PC-9 (cell line): Measurements from ENCODE around the gene CHRNA3. TPM values are rescaled to one million over a fixed set of nuclear protein-coding genes. Genes with fewer than 3 reads are reported as not detected.

ENCODE experiments used
- BruUV-seq: library from RNA; stranded (reverse); fragments of 400-500 nt; replicated peaks from 2 replicates; lab custom pipeline; 2021; lab: Mats Ljungman, UMichigan
- CTCF ChIA-PET: fragments of 300-600 bp; sonication (Branson Sonifier 250); formaldehyde crosslinking; loops from one replicate; lab custom pipeline; 2022; ENCODE audit warnings: antibody characterized with exemption; lab: Charles Lee
- POLR2A ChIA-PET: fragments of 300-600 bp; sonication (Branson Sonifier 250); formaldehyde crosslinking; loops from one replicate; lab custom pipeline; 2022; ENCODE audit warnings: antibody characterized with exemption; ENCODE audit not compliant: unreplicated experiment; lab: Charles Lee
- DNase-seq, 2 experiments: peaks; one replicate each; pipeline versions ENCODE4 v3.0.0 to v3.0.0-alpha.2; 2015 to 2022; ENCODE audit warnings: mixed read lengths in 1 of 2
- H2AFZ ChIP-seq: fragments of 200-600 bp; sonication (generic); 2 replicates; pipeline ENCODE4 v1.8.1; 2017; ENCODE audit warnings: antibody characterized with exemption
- H3F3A ChIP-seq: fragments of 200-600 bp; sonication (generic); 2 replicates; pipeline ENCODE4 v1.8.1; 2017; ENCODE audit warnings: antibody characterized with exemption, mild to moderate bottlenecking, low read depth; ENCODE audit not compliant: insufficient read depth
- H3K27ac ChIP-seq: fragments of 200-600 bp; sonication (generic); 2 replicates; pipeline ENCODE4 v1.6.1; 2016; ENCODE audit warnings: mixed run types
- H3K27me3 ChIP-seq: fragments of 200-600 bp; sonication (generic); 2 replicates; pipeline ENCODE4 v1.6.1; 2016; ENCODE audit warnings: low read depth, mixed run types; ENCODE audit not compliant: insufficient read depth
- H3K36me3 ChIP-seq: fragments of 200-600 bp; sonication (generic); 2 replicates; pipeline ENCODE4 v1.6.1; 2016; ENCODE audit warnings: low read depth, mixed run types
- H3K4me1 ChIP-seq: fragments of 200-600 bp; sonication (generic); replicated peaks from 2 replicates; pipeline ENCODE4 v1.6.1; 2016; ENCODE audit warnings: mixed run types; ENCODE audit not compliant: insufficient read depth
- H3K4me2 ChIP-seq: fragments of 200-600 bp; sonication (generic); 2 replicates; pipeline ENCODE4 v1.6.1; 2017; ENCODE audit warnings: mixed run types
- H3K4me3 ChIP-seq: fragments of 200-600 bp; sonication (generic); 2 replicates; pipeline ENCODE4 v1.6.1; 2016; ENCODE audit warnings: mixed run types
- H3K79me2 ChIP-seq: fragments of 200-600 bp; sonication (generic); 2 replicates; pipeline ENCODE4 v1.6.1; 2017; ENCODE audit warnings: low read depth, mixed run types
- H3K9me2 ChIP-seq: fragments of 200-600 bp; sonication (generic); 2 replicates; pipeline ENCODE4 v1.8.1; 2017; ENCODE audit warnings: mild to moderate bottlenecking; ENCODE audit not compliant: insufficient read depth
- H3K9me3 ChIP-seq: fragments of 200-600 bp; sonication (generic); 2 replicates; pipeline ENCODE4 v1.8.1; 2016; ENCODE audit warnings: low read depth; ENCODE audit not compliant: insufficient read depth
- H4K20me1 ChIP-seq: fragments of 200-600 bp; sonication (generic); 2 replicates; pipeline ENCODE4 v1.8.1; 2017; ENCODE audit not compliant: insufficient read depth
- CTCF ChIP-seq: fragments of 200-600 bp; sonication (generic); conservative IDR thresholded peaks from 2 replicates; pipeline ENCODE4 v1.6.1; 2017; ENCODE audit warnings: mixed run types, antibody characterized with exemption, mild to moderate bottlenecking, moderate library complexity
- EZH2 ChIP-seq: fragments of 200-600 bp; sonication (generic); IDR thresholded peaks from 2 replicates; pipeline ENCODE4 v1.8.0; 2017; ENCODE audit warnings: antibody characterized with exemption, low read depth
- intact Hi-C: fragments of 100-400 bp; cut with micrococcal nuclease; formaldehyde crosslinking; loops from one replicate; pipeline ENCODE4 v1.10.0; 2022; ENCODE audit not compliant: unreplicated experiment
- total RNA-seq: library from RNA; stranded (reverse); gene quantifications from 2 replicates; pipeline ENCODE4 v1.2.3, GENCODE V29; 2021

CHRNA3 gene
- total RNA-seq, 1 experiment from 2014 or later = not detected

- Histone ChIP-seq H3K27ac (no peak overlapping the region), H3K9me2 (no peaks in the 10 kb centered on the region), H3K9me3 (no peaks in the 10 kb centered on the region), H3K4me2 (no peak overlapping the region), H3F3A (peaks cover 4% of the 10 kb centered on the region; the same call in 1 of the 2 replicates), H3K4me1 (no peaks in the 10 kb centered on the region), H3K27me3 (no peaks in the 10 kb centered on the region), H3K79me2 (peaks cover 4% of the 10 kb centered on the region; the same call in 1 of the 2 replicates), H4K20me1 (no peaks in the 10 kb centered on the region), H3K36me3 (no peaks in the 10 kb centered on the region), H3K4me3 (no peak overlapping the region), H2AFZ (no peak overlapping the region)
- ChIA-PET CTCF (no interaction called here), POLR2A (no interaction called here)
- TF ChIP-seq CTCF = no peak
- TF ChIP-seq EZH2 = no peak
- BruUV-seq = no TSS peak
- intact Hi-C loops = no loop called here
- DNase-seq = no peak
Measured at GRCh38 chr15:78573416-78573815, 47.4 kb downstream of the CHRNA3 start.

GRCh38 chr15:78571382-78571781 is 49.4 kb downstream of the CHRNA3 start:
- Histone ChIP-seq H3K4me1 (peaks cover 14% of the 10 kb centered on the region), H4K20me1 (no peaks in the 10 kb centered on the region), H3K4me2 (no peak overlapping the region), H3K9me3 (no peaks in the 10 kb centered on the region), H3K79me2 (peaks cover 11% of the 10 kb centered on the region; the same call in 1 of the 2 replicates), H3K27ac (no peak overlapping the region), H3K4me3 (no peak overlapping the region), H3K27me3 (no peaks in the 10 kb centered on the region), H3F3A (peaks cover 12% of the 10 kb centered on the region), H3K36me3 (no peaks in the 10 kb centered on the region), H3K9me2 (no peaks in the 10 kb centered on the region), H2AFZ (no peak overlapping the region)
- DNase-seq = no peak
- TF ChIP-seq EZH2 (no peak), CTCF (no peak)
- ChIA-PET CTCF (no interaction called here), POLR2A (no interaction called here)
- BruUV-seq = no TSS peak
- intact Hi-C loops = no loop called here

GRCh38 chr15:78570710-78571109 is 50.1 kb downstream of the CHRNA3 start:
- DNase-seq = no peak
- Histone ChIP-seq H3K27me3 (no peaks in the 10 kb centered on the region), H3K9me2 (no peaks in the 10 kb centered on the region), H3K4me3 (no peak overlapping the region), H3K36me3 (no peaks in the 10 kb centered on the region), H3K79me2 (peaks cover 11% of the 10 kb centered on the region; the same call in 1 of the 2 replicates), H2AFZ (no peak overlapping the region), H3K27ac (no peak overlapping the region), H3K4me1 (peaks cover 14% of the 10 kb centered on the region), H3K4me2 (no peak overlapping the region), H3F3A (peaks cover 19% of the 10 kb centered on the region), H4K20me1 (no peaks in the 10 kb centered on the region), H3K9me3 (no peaks in the 10 kb centered on the region)
- no TSS peak for BruUV-seq
- ChIA-PET CTCF (no interaction called here), POLR2A (no interaction called here)
- intact Hi-C loops = no loop called here
- TF ChIP-seq CTCF = no peak
- no peak for TF ChIP-seq EZH2
